Measurements from ENCODE around the gene TSFM. TPM values are rescaled to one million over a fixed set of nuclear protein-coding genes. Genes with fewer than 3 reads are reported as not detected.
A peak's percentile ranks its signal among the peaks of the same experiment; 100 is the strongest.

The TSFM gene
- polyA plus RNA-seq, 3 donors: 4.5 to 22.6 (median 21.8) TPM

- intact Hi-C loops (cut with micrococcal nuclease): no loop called here
- Mint-ChIP-seq H3K27me3 (ENCODE audit: low read depth in 3 of 3) (peaks cover 51 to 55% (median 54%) of the 10 kb centered on the region in 3 donors), H3K27ac (peak overlapping the region in 1 of 7 donors; percentile 41), H3K9me3 (peaks cover 0 to 18% (median 5%) of the 10 kb centered on the region in 7 donors), H3K4me1 (peaks cover 44% of the 10 kb centered on the region), H3K36me3 (peaks cover 23 to 27% of the 10 kb centered on the region in 2 donors), H3K4me3 (peak overlapping the region in 1 of 2 donors; percentile 95)
- Histone ChIP-seq H3K27ac (ENCODE audit: low read depth in 1 of 2, low read length in 2 of 2) (no peak overlapping the region), H3K4me3 (replicated peaks in 1 of 3; ENCODE audit: low read depth in 2 of 3, low read length in 3 of 3) (no peak overlapping the region), H3K79me2 (ENCODE audit: insufficient read depth, low read length) (no peaks in the 10 kb centered on the region), H3K9me3 (replicated peaks in 1 of 2; ENCODE audit: control insufficient read depth in 1 of 2, insufficient read depth in 1 of 2, low read length in 2 of 2) (peaks cover 0 to 13% of the 10 kb centered on the region in 2 donors), H3K4me2 (replicated peaks; ENCODE audit: extremely low read depth, low read length, poor library complexity, severe bottlenecking) (no peak overlapping the region), H3K36me3 (replicated peaks in 1 of 2; ENCODE audit: control insufficient read depth in 1 of 2, insufficient read depth in 2 of 2, low read length in 2 of 2) (peaks cover 0 to 6% of the 10 kb centered on the region in 2 donors), H4K20me1 (ENCODE audit: insufficient read depth, low read length) (no peaks in the 10 kb centered on the region), H3K4me1 (ENCODE audit: control insufficient read depth in 1 of 2, insufficient read depth in 2 of 2, low read length in 2 of 2) (peaks cover 37 to 44% of the 10 kb centered on the region in 2 donors), H2AFZ (ENCODE audit: insufficient read depth, low read depth, low read length, poor library complexity, severe bottlenecking) (no peak overlapping the region), H3K27me3 (ENCODE audit: control insufficient read depth in 2 of 2, insufficient read depth in 2 of 2, low read length in 2 of 2) (peaks cover 37 to 56% of the 10 kb centered on the region in 2 donors), H3K9ac (ENCODE audit: insufficient read depth, low read length, poor library complexity, severe bottlenecking) (no peak overlapping the region)
- no peak for DNase-seq
- TF ChIP-seq CTCF (IDR thresholded peaks at IDR 0.05): no peak
Measured at GRCh38 chr12:57767305-57767698, 15.3 kb upstream of the TSFM start.

DNA sequence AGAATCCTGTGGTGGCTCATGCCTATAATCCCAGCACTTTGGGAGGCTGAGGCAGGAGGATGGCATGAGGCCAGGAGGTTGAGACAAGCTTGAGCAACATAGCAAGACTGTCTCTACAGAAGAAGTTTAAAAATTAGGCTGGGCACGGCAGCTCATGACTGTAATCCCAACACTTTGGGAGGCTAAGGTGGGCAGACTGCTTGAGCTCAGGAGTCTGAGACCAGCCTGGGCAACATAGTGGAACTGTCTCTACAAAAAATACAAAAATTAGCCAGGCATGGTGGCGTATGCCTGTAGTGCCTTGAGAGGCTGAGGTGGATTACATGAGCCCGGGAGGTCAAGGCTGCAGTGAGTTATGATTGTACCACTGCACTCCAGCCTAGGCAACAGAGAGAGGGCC, 14.7 kb upstream of the TSFM start:
- H3K4me3 ChIP-seq (replicated peaks in 1 of 3; ENCODE audit: low read depth in 2 of 3, low read length in 3 of 3): no peak overlapping the region
- H3K79me2 ChIP-seq (ENCODE audit: insufficient read depth, low read length): no peaks in the 10 kb centered on the region
- H3K4me1 ChIP-seq (ENCODE audit: control insufficient read depth in 1 of 2, insufficient read depth in 2 of 2, low read length in 2 of 2): peaks cover 41 to 50% of the 10 kb centered on the region in 2 donors
- H3K27me3 ChIP-seq (ENCODE audit: control insufficient read depth in 2 of 2, insufficient read depth in 2 of 2, low read length in 2 of 2): peaks cover 37 to 53% of the 10 kb centered on the region in 2 donors
- H3K36me3 Mint-ChIP-seq: peaks cover 23 to 27% of the 10 kb centered on the region in 2 donors
- H3K4me2 ChIP-seq (replicated peaks; ENCODE audit: extremely low read depth, low read length, poor library complexity, severe bottlenecking): no peak overlapping the region
- no peak overlapping the region for H3K27ac ChIP-seq (ENCODE audit: low read depth in 1 of 2, low read length in 2 of 2)
- no peak for TF ChIP-seq CTCF (IDR thresholded peaks at IDR 0.05)
- peaks cover 0 to 18% (median 5%) of the 10 kb centered on the region in 7 donors for H3K9me3 Mint-ChIP-seq
- H3K27me3 Mint-ChIP-seq (ENCODE audit: low read depth in 3 of 3): peaks cover 50 to 54% (median 53%) of the 10 kb centered on the region in 3 donors
- peak overlapping the region in 1 of 2 donors; percentile 57 for H3K4me3 Mint-ChIP-seq
- peaks cover 47% of the 10 kb centered on the region for H3K4me1 Mint-ChIP-seq
- peaks cover 0 to 13% of the 10 kb centered on the region in 2 donors for H3K9me3 ChIP-seq (replicated peaks in 1 of 2; ENCODE audit: control insufficient read depth in 1 of 2, insufficient read depth in 1 of 2, low read length in 2 of 2)
- no peaks in the 10 kb centered on the region for H4K20me1 ChIP-seq (ENCODE audit: insufficient read depth, low read length)
- WGBS (ENCODE audit: insufficient coverage): 79% methylated on average over 2 of the region's 3 CpGs
- H3K36me3 ChIP-seq (replicated peaks in 1 of 2; ENCODE audit: control insufficient read depth in 1 of 2, insufficient read depth in 2 of 2, low read length in 2 of 2): peaks cover 0 to 6% of the 10 kb centered on the region in 2 donors
- intact Hi-C loops (cut with micrococcal nuclease): no loop called here
- no peak overlapping the region for H2AFZ ChIP-seq (ENCODE audit: insufficient read depth, low read depth, low read length, poor library complexity, severe bottlenecking)
- H3K27ac Mint-ChIP-seq: no peak overlapping the region
- DNase-seq: no peak
- H3K9ac ChIP-seq (ENCODE audit: insufficient read depth, low read length, poor library complexity, severe bottlenecking): no peak overlapping the region

Measured in CD14-positive monocyte (primary cell).